CD4-positive, alpha-beta T cell (primary cell): ENCODE results near the gene CPE. TPM values are rescaled to one million over a fixed set of nuclear protein-coding genes. Genes with fewer than 3 reads are reported as not detected.

Experiments
- ATAC-seq: fragments of 200-7000 bp; cut with Tn5 transposase; one replicate; pipeline ENCODE4 v1.10.0; 2022; ENCODE audit warnings: mild to moderate bottlenecking; ENCODE audit not compliant: poor library complexity
- CTCF ChIA-PET: fragments of 350-600 bp; sonication (Branson Sonifier 250); formaldehyde crosslinking; loops from one replicate; lab custom pipeline; 2021; ENCODE audit warnings: antibody characterized with exemption, inconsistent platforms; lab: Charles Lee
- POLR2A ChIA-PET: fragments of 350-600 bp; sonication (Branson Sonifier 250); formaldehyde crosslinking; loops from one replicate; lab custom pipeline; 2021; ENCODE audit warnings: antibody characterized with exemption, inconsistent platforms; lab: Charles Lee
- DNase-seq, 14 experiments: peaks; one replicate each; pipeline ENCODE4 v3.0.0-alpha.2; 2013 to 2020; ENCODE audit warnings: mixed read lengths in 2 of 14
- H3K27ac ChIP-seq, 2 donors: one replicate each; pipeline versions ENCODE4 v1.5.1 to v1.7.0; 2013; ENCODE audit warnings: low read length in 2 of 2, low read depth in 1 of 2, mild to moderate bottlenecking in 1 of 2
- H3K27me3 ChIP-seq, 2 experiments: 1 replicate in 1 of 2; 2 replicates in 1 of 2; pipeline versions ENCODE4 v1.6.1 to v1.7.0; 2013; ENCODE audit warnings: low read length in 2 of 2, control low read depth in 1 of 2, mild to moderate bottlenecking in 1 of 2, moderate library complexity in 1 of 2; ENCODE audit not compliant: insufficient read depth in 2 of 2, control insufficient read depth in 1 of 2
- H3K36me3 ChIP-seq: one replicate; pipeline ENCODE4 v1.6.1; 2013; ENCODE audit warnings: low read length, control low read depth; ENCODE audit not compliant: insufficient read depth
- H3K4me1 ChIP-seq: one replicate; pipeline ENCODE4 v1.6.1; 2013; ENCODE audit warnings: low read length, control low read depth; ENCODE audit not compliant: insufficient read depth
- H3K4me3 ChIP-seq: one replicate; pipeline ENCODE4 v1.5.1; 2013; ENCODE audit warnings: mild to moderate bottlenecking, low read length, moderate library complexity
- H3K9me3 ChIP-seq, 2 experiments: 1 replicate in 1 of 2; 2 replicates in 1 of 2; pipeline versions ENCODE4 v1.6.1 to v1.7.0; 2013; ENCODE audit warnings: low read length in 2 of 2, mild to moderate bottlenecking in 2 of 2, control low read depth in 1 of 2, moderate library complexity in 1 of 2; ENCODE audit not compliant: control insufficient read depth in 1 of 2, insufficient read depth in 1 of 2
- H3K27ac Mint-ChIP-seq: one replicate; pipeline ENCODE4 v1.8.0; 2020; ENCODE audit warnings: mixed read lengths
- H3K27me3 Mint-ChIP-seq: one replicate; pipeline ENCODE4 v1.8.0; 2021; ENCODE audit warnings: mixed read lengths
- H3K36me3 Mint-ChIP-seq: one replicate; pipeline ENCODE4 v1.8.0; 2021; ENCODE audit warnings: low read depth, mixed read lengths
- H3K4me1 Mint-ChIP-seq: one replicate; pipeline ENCODE4 v1.8.0; 2021; ENCODE audit warnings: low read depth, mixed read lengths
- H3K4me3 Mint-ChIP-seq: one replicate; pipeline ENCODE4 v1.8.0; 2020; ENCODE audit warnings: mild to moderate bottlenecking, mixed read lengths
- H3K9me3 Mint-ChIP-seq: one replicate; pipeline ENCODE4 v1.8.0; 2020; ENCODE audit warnings: mixed read lengths
- CTCF ChIP-seq: fragments of 200-600 bp; IDR thresholded peaks from one replicate; pipeline ENCODE4 v1.8.0; 2022; ENCODE audit warnings: antibody characterized with exemption, mild to moderate bottlenecking
- intact Hi-C, 2 experiments: fragments of 100-400 bp; cut with DNase I in 1 of 2; cut with micrococcal nuclease in 1 of 2; formaldehyde crosslinking; loops; one replicate each; pipeline versions ENCODE4 v1.15.1 to v1.9.0; 2023 to 2025; cut with DNase I, micrococcal nuclease
- total RNA-seq, 174 experiments: library from RNA in 2 of 174; stranded (reverse) in 2 of 174; gene quantifications; one replicate each; pipeline ENCODE4 v1.2.3 and lab custom pipeline; 2021 to 2026

Gene CPE
- total RNA-seq, 2 experiments from 2014 or later: not detected

- H3K9me3 Mint-ChIP-seq: no peaks in the 10 kb centered on the region
- Histone ChIP-seq H3K4me1 (no peaks in the 10 kb centered on the region), H3K27me3 (no peaks in the 10 kb centered on the region), H3K27ac (no peak overlapping the region), H3K9me3 (no peaks in the 10 kb centered on the region), H3K4me3 (no peak overlapping the region), H3K36me3 (no peaks in the 10 kb centered on the region)
- DNase-seq (no peak), ATAC-seq (no peak)
- no peaks in the 10 kb centered on the region for H3K4me1 Mint-ChIP-seq
- ChIA-PET CTCF (no interaction called here), POLR2A (no interaction called here)
- no peak for TF ChIP-seq CTCF
- no peak overlapping the region for H3K27ac Mint-ChIP-seq
- no peaks in the 10 kb centered on the region for H3K36me3 Mint-ChIP-seq
- intact Hi-C loops: no loop called here
- H3K27me3 Mint-ChIP-seq: peaks cover 12% of the 10 kb centered on the region
- H3K4me3 Mint-ChIP-seq: no peak overlapping the region
These were observed 136.4 kb downstream of the CPE start for GRCh38 chr4:165515201-165515600.

- Mint-ChIP-seq H3K4me3 (no peak overlapping the region), H3K27me3 (peaks cover 12% of the 10 kb centered on the region), H3K4me1 (no peaks in the 10 kb centered on the region), H3K27ac (no peak overlapping the region), H3K36me3 (no peaks in the 10 kb centered on the region), H3K9me3 (no peaks in the 10 kb centered on the region)
- no peak for DNase-seq
- no peaks in the 10 kb centered on the region for H3K4me1 ChIP-seq
- ChIA-PET CTCF (no interaction called here), POLR2A (no interaction called here)
- H3K27me3 ChIP-seq: no peaks in the 10 kb centered on the region
- no peaks in the 10 kb centered on the region for H3K36me3 ChIP-seq
- H3K4me3 ChIP-seq: no peak overlapping the region
- no peak overlapping the region for H3K27ac ChIP-seq
- no peaks in the 10 kb centered on the region for H3K9me3 ChIP-seq
- no peak for ATAC-seq
- intact Hi-C loops: no loop called here
- no peak for TF ChIP-seq CTCF
These were observed 137.5 kb downstream of the CPE start for GRCh38 chr4:165516281-165516833.

- intact Hi-C loops: no loop called here
- Mint-ChIP-seq H3K27me3 (peaks cover 12% of the 10 kb centered on the region), H3K4me1 (no peaks in the 10 kb centered on the region), H3K9me3 (no peaks in the 10 kb centered on the region), H3K27ac (no peak overlapping the region), H3K4me3 (no peak overlapping the region), H3K36me3 (no peaks in the 10 kb centered on the region)
- Histone ChIP-seq H3K9me3 (no peaks in the 10 kb centered on the region), H3K36me3 (no peaks in the 10 kb centered on the region), H3K4me1 (no peaks in the 10 kb centered on the region), H3K27me3 (no peaks in the 10 kb centered on the region), H3K4me3 (no peak overlapping the region), H3K27ac (no peak overlapping the region)
- CTCF ChIA-PET: no interaction called here
- DNase-seq (no peak), ATAC-seq (no peak)
- TF ChIP-seq CTCF: no peak
- POLR2A ChIA-PET: no interaction called here
These were observed 138.4 kb downstream of the CPE start for GRCh38 chr4:165517216-165517615.
